PC-3 (cell line): Measurements from ENCODE around the gene BCLAF1.

ENCODE experiments used
- CTCF ChIP-seq: fragments of 300-600 bp; sonication (generic); conservative IDR thresholded peaks from 2 replicates; pipeline ENCODE4 v1.5.1; 2017; ENCODE audit warnings: antibody characterized with exemption, low read depth, mild to moderate bottlenecking, low read length
- EZH2 ChIP-seq: fragments of 300-600 bp; sonication (generic); IDR thresholded peaks from one replicate; pipeline ENCODE4 v1.6.1; 2017; ENCODE audit warnings: antibody characterized with exemption, mild to moderate bottlenecking, low read length; ENCODE audit not compliant: unreplicated experiment
- EZH2phosphoT487 ChIP-seq: fragments of 300-600 bp; sonication (generic); IDR thresholded peaks from 2 replicates; pipeline ENCODE4 v1.6.1; 2018; ENCODE audit warnings: mild to moderate bottlenecking, antibody characterized with exemption, low read length, borderline replicate concordance

DNA sequence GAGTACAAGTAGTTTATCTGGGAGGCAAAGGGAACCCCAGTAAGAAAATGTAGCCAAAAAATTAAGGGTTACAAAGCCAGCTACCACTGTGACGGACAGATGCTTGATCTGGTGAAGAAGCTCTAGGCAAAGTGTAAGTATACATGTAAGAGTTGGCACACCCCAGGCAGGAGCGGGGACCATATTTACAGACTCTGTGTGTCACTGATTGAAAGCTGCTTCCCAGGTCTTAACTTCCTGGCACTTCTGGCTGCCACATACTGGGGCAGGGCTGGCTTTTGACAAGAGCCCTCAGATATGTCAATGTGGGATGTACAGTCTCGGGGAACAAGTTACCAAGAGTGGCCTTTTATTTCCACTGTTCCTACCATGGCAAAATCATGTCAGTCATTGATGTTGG, 48.0 kb upstream of the BCLAF1 start:
- TF ChIP-seq EZH2 (no peak), EZH2phosphoT487 (no peak), CTCF (no peak)
